NT2/D1 (cell line): Measurements from ENCODE around the gene CIAO2B.

ENCODE experiments used
- YY1 ChIP-seq: IDR thresholded peaks from 2 replicates; pipeline ENCODE4 v1.6.1; 2011; ENCODE audit not compliant: insufficient read length, insufficient read depth
- ZNF274 ChIP-seq: IDR thresholded peaks from 2 replicates; pipeline ENCODE4 v1.6.1; 2011; ENCODE audit warnings: mild to moderate bottlenecking, low read depth, low read length

DNA sequence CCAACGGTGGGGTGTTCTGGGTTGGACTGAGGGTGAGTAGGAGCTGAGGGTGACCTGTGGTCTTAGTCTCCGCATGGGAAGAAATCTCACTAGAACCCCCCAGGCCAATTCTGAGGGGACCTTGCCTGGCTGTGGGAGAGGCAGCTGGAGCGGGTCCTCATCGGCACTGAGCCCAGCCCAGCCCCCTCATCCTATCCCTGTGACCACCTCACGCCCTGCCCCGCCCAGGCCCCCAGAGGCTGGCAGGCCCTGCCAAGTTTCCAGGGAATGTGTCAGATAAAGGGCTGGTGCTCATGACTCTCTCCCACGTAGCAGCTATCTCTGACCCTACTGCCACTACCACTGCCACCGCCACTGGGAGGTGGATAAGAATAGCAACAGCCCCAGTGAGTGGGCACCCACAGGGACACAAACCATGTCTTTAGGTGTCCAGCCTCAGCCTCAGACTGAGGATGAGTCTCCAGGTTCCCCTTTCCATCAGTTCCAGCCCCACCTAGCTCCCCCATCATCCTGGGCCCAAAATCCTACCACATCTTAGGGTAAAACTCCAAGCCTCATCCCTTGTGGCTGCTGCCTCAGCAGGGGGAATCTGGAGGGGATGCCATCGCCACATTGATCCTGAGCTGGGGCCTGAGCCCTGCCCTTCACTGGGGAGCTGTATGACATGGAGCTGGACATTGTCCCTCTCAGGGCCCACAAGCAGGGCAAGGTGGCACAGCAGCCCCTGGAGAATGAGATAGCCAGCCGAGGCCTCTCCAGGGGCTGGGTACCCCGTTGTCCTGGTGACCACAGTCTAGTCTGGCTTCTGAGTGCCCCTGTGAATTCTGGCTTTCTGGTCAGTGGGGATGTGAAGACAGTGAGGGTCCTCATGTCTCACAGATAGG lies 30.4 kb downstream of the CIAO2B start:
- TF ChIP-seq ZNF274 (no peak), YY1 (no peak)
